Smooth muscle cell of the brain vasculature (primary cell): Measurements from ENCODE around the gene PRKAR1B.

Experiments
- DNase-seq: peaks from one replicate; pipeline ENCODE4 v3.0.0-alpha.2; 2012; ENCODE audit warnings: low read depth, low spot score

The PRKAR1B gene

GRCh38 chr7:589781-590575 lies 137.1 kb downstream of the PRKAR1B start:
- DNase-seq: no peak

GRCh38 chr7:587767-588166 lies 139.3 kb downstream of the PRKAR1B start:
- DNase-seq: no peak

GRCh38 chr7:586494-586893 lies 140.6 kb downstream of the PRKAR1B start:
- no peak for DNase-seq

GRCh38 chr7:585873-586272 lies 141.2 kb downstream of the PRKAR1B start:
- no peak for DNase-seq

GRCh38 chr7:585229-585711 lies 141.8 kb downstream of the PRKAR1B start:
- DNase-seq: no peak

GRCh38 chr7:584820-585219 lies 142.3 kb downstream of the PRKAR1B start:
- no peak for DNase-seq

GRCh38 chr7:584122-584465 lies 143.0 kb downstream of the PRKAR1B start:
- no peak for DNase-seq

GRCh38 chr7:583410-584121 lies 143.5 kb downstream of the PRKAR1B start:
- DNase-seq: no peak

- no peak for DNase-seq
Observed at GRCh38 chr7:582931-583330, 144.2 kb downstream of the PRKAR1B start.

- DNase-seq: no peak
Observed at GRCh38 chr7:582081-582835, 144.8 kb downstream of the PRKAR1B start.

- DNase-seq: no peak
Observed at GRCh38 chr7:578386-578785, 148.7 kb downstream of the PRKAR1B start.

GRCh38 chr7:577741-578370 lies 149.2 kb downstream of the PRKAR1B start:
- DNase-seq: no peak

GRCh38 chr7:577278-577665 lies 149.8 kb downstream of the PRKAR1B start:
- DNase-seq: no peak

GRCh38 chr7:576524-577277 lies 150.4 kb downstream of the PRKAR1B start:
- DNase-seq: no peak

- DNase-seq: no peak
Observed at GRCh38 chr7:575425-576366, 151.4 kb downstream of the PRKAR1B start.

GRCh38 chr7:574661-575395 lies 152.3 kb downstream of the PRKAR1B start:
- no peak for DNase-seq

GRCh38 chr7:573933-574381 lies 153.1 kb downstream of the PRKAR1B start:
- DNase-seq: no peak

- DNase-seq: no peak
Observed at GRCh38 chr7:573269-573932, 153.7 kb downstream of the PRKAR1B start.
